GM18511 (cell line): Measurements from ENCODE around the gene NAT14.

Source experiments
- ATAC-seq: cut with Tn5 transposase; IDR thresholded peaks from one replicate; pipeline ENCODE4 v1.9.1; 2021; ENCODE audit warnings: mild to moderate bottlenecking, moderate library complexity; ENCODE audit not compliant: unreplicated experiment

Gene NAT14

DNA sequence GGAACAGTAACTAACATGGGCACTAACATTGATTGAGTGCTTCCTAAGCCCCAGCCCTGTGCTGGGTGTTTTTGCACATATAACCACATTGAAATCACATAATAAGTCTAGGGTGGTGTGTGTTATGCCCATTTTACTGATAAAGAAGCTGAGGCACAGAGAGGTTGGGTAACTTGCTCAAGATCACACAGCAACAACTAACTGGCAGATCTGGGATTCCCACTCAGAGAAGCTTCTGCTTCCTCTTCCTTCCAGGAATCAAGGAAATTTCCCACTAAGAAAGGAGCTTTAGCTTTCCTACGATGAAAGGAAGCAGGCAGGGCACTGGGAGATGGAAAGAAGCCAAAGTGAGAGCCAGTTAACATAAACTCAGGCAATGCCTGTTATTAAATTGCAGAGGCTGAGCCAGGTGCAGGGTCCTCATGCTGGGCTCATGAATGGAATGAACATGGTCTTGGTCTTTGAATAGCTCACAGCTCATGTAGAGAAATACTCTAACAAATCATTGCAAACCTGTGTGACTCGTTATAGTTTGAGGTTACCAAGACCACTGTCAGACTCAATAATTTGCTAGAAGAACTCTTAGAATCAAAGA, 13.4 kb downstream of the NAT14 start:
- no peak for ATAC-seq

DNA sequence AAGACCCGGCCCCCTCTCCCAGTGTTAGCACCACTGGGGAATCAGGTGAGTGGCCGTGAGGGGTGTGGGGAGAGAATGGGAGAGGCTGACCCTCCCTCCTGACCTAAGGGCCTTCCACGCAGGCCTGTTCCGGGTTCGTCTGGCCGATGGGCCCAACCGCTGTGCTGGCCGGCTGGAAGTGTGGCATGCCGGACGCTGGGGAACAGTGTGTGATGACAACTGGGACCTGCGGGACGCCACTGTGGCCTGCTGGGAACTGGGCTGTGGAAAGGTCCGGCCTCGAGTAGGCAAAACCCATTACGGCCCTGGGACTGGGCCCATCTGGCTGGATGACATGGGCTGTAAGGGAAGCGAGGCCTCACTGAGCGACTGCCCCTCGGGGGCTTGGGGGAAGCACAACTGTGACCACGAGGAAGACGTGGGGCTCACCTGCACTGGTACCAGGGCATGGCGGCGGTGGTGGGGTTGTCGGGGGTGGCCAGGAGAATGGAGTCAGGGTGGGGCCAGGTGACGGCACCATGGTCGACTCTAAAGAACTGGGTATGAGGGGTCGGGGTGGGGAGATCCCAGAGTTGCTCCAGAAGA, 15.5 kb downstream of the NAT14 start:
- no peak for ATAC-seq

DNA sequence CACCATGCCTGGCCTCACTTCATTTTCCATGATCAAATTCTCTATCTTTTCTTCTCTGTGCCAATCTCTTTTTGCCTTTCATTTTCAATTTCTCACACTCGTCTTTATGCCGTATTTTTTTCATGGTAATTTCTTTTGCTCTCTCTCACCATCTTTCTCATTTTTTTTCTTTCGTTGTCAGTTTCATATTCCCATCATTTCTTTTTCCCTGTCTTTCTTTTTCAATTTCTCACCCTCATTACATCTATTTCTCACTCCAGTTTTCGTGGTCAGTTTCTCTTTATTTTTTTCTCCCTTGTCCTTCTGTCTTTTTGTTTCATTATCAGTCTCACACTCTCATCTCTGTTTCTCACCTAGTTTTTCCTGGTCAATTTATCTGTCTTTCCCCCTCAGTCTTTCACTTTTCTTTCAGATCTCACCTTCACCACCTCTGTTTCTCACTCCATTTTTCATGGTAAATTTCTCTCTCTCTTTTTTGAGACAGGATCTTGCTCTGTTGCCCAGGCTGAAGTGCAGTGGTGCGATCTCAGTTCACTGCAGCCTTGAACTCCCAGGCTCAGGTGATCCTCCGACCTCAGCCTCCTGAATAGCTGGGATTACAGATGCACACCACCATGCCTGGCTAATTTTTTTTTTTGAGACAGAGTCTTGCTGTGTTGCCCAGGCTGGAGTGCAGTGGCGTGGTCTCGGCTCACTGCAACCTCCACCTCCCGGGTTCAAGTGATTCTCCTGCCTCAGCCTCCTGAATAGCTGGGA, 17.4 kb downstream of the NAT14 start:
- no peak for ATAC-seq

DNA sequence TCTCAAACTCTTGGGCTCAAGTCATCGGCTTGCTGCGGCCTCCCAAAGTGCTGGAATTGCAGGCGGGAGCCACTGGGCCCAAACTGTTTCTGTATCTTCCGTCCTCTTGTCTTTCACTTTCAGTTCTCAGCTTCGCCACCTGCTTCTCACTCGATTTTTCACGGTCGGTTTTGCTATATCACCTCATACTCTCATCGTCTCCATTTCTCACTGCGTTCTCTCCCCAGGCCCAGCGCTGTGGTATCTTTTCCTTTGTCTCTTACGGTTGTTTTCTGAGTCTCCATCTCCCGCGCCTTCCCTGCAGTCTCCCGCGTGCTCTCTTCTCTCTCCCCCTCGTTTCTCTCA, 18.1 kb downstream of the NAT14 start:
- no peak for ATAC-seq

- ATAC-seq, result peak; percentile 96
Observed at GRCh38 chr19:55503502-55504251, 18.7 kb downstream of the NAT14 start.

- no peak for ATAC-seq
Observed at GRCh38 chr19:55504252-55504603, 19.2 kb downstream of the NAT14 start.

- no peak for ATAC-seq
Observed at GRCh38 chr19:55504981-55505380, 20.0 kb downstream of the NAT14 start.

DNA sequence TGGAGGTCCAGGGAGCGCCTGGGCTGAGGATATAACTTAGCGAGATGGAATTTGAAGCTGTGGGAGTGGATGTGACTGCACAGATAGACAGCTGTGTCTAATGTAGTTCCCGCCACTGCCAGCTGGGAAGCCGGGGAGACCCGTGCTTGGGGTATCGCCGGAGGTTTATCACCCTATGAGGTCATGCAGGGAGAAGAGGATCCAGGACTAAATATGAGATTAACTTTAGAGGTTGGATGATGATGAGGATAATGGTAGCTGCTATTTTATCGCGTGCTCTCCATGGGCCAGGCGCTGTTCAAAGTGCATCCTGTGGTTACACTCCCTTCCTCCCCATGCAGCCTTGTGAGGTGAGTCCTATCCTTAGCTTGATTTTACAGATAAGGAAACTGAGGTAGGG, 23.1 kb downstream of the NAT14 start:
- ATAC-seq, result no peak

DNA sequence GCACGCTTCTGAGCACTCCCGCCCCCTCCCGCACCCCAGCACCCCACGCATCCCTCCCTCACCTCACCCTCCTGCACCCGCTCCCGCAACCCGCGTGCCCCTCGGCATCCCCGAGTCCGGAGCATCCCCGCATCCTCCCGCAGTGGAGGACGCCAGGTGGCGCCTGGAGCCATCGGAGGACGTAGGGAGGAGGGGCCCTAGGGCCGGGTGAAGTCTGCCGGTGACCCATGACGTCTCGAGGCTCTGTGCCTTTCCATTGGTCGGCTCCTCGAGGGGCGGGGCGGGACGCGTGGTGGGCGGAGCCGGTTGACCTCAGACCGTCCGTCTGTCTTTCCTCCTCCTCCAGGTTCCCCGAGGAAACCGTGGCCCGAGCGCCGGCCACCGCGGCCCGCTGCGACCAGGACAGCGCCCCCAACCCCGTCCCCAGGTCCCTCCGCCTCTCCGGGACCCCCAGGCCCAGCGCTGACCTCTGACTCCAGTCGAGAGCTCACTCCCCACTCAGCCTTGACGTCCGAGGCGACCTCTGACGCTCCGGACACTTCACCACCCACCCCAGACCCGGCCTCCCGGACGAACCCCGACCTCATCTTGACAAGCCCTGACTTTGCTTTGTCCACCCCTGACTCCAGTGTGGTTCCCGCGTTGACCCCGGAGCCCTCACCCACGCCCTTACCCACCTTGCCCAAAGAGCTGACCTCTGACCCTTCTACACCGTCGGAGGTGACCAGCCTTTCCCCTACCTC, 32.1 kb downstream of the NAT14 start:
- peak; percentile 99 for ATAC-seq

- ATAC-seq, result no peak
Observed at GRCh38 chr19:55519451-55520311, 34.7 kb downstream of the NAT14 start.

- ATAC-seq, result no peak
Observed at GRCh38 chr19:55520691-55521292, 35.8 kb downstream of the NAT14 start.

DNA sequence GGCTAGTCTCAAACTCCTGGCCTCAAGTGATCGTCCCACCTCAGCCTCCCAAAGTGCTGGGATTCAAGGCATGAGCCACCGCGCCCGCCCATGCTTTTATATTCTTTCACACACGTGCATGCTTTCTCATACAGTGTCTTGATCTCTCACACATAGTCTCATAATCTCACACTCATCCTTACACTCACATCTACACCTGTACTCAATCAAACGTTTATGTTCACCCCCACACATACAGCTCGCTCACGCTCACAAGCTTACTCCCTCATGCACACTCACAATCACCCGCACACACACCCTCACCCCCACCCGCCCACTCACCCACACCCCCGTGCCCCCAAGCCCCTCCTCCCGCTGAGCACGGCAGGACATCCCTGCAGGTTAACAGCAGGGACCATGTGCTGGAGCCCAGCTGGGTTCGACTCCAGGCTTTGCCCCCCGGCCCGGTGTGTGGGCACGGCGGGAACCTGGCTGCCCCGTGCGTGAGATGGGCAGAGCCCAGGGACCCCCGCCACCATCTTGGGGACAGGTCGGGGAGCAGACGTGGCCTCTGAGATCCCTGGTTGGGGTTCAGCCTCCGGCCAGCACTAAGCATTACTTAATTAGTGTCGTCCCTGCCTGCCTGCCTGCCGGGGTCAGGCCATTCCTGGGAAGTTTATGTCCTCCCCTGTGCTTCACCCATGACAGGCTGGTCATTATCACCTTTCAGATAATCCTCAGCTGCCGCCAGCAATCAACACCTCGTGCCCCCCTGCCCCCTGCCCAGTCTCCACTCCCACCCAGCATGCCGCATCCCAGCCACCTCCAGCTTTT, 40.5 kb downstream of the NAT14 start:
- no peak for ATAC-seq

GRCh38 chr19:55526216-55527196, 41.5 kb downstream of the NAT14 start:
- no peak for ATAC-seq

DNA sequence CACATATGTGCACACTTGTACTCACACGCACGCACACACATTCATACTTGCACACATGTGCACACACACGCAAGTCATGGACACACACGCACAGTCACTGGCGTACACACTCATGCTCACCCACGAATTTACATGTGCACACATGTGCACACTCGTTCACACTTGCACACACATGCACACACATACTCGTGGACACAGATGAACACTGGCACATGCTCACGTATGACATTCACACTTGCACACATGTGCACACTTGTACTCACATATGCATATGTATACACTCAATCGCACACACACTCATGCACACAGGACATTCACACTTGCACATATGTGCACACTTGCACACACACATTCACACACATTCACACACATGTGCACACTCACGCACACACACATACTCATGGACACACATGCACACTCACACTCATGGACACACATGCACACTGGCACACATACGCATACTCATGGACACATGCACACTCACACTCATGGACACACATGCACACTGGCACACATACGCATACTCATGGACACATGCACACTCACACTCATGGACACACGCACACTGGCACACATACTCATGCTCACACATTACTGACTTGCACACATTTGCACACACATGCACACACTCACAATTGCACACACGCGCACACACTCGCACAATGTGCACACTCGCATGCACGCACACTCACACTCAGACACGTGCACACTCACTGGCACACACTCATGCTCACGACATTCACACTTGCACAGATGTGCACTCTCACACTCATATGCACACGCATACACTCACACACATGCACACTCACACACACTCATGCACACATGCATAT, 42.4 kb downstream of the NAT14 start:
- no peak for ATAC-seq

GRCh38 chr19:55528030-55528803, 43.2 kb downstream of the NAT14 start:
- ATAC-seq, result no peak

GRCh38 chr19:55529636-55530234, 44.7 kb downstream of the NAT14 start:
- no peak for ATAC-seq
